SKM-1 treated with dmso at 0.1 percent for 144 hours (cell line): ENCODE results near the gene SPATA6L.
A peak's percentile ranks its signal among the peaks of the same experiment; 100 is the strongest.
"Not testable (repeated sequence)": the region's sequence is repeated elsewhere in the genome, so short reads cannot be mapped to it uniquely, and the experiment has no call there.

Experiments used
- DNase-seq: peaks from one replicate; lab custom pipeline; 2025; ENCODE audit not compliant: unreplicated experiment; lab: John Stamatoyannopoulos, UW

The SPATA6L gene

DNA sequence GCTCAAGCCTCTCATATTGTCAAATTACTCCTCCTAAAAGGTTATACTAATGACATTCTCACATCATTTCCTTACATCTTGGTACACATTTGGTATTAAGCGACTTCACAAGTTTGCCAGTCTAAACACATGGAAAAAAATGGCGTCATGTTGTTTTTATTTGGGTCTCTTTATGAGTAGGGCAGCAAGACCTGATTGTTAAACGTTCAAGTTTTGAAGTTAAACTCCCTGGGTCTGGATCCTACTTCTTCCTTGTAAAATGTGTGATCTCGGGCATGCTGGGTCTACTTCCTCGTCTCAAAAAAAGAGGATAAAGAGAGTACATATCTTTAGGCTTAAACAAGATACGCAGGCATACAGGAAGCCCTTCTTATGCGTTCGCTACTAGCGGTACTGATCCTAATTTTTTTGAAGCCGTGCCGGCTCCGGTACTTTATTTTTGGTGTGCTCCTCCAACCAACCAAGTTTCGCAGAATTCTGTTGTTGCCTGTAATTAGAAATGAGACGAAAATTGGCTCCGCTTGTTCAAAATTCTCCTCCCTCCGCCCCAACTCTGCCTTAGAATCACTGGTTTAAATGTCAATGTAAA lies 12.5 kb upstream of the SPATA6L start:
- DNase-seq: no peak

DNA sequence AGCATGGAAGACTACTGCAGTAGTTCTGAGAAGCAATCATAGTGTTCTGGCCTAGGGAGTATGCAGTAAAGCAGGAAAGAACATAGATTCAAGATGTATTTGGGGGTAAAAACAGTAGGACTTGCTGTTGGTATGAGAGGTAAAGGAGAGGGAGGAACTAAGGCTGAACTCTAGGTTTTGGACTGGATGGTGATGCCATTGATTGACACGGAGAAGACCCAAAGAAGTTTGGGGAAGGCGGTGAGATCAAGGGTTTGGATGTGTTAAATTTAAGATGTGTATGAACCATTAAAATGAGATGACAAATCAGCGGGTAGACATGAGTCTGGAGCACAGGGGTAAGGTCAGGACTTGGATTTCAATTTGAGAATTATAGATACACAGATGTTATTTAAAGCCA lies 11.1 kb upstream of the SPATA6L start:
- DNase-seq: no peak

DNA sequence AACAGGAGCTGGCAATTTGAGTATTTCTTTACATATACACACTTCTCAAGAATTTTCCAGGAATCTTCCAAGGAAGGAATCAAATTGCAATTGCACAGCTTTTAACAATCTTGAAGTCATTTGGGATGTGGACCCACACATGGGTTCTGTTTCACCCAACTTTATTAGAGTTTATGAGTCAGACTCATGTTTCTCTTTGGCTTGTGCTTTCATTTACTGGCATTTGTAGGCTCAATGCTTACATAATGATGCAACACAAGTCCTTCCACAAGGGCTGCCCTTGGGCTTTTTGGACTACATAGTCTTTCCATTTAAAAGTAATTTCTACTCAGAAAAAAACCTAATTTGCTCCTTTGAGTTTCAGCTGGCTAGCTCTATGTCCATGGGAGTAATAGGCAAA lies 8.5 kb upstream of the SPATA6L start:
- DNase-seq: no peak

DNA sequence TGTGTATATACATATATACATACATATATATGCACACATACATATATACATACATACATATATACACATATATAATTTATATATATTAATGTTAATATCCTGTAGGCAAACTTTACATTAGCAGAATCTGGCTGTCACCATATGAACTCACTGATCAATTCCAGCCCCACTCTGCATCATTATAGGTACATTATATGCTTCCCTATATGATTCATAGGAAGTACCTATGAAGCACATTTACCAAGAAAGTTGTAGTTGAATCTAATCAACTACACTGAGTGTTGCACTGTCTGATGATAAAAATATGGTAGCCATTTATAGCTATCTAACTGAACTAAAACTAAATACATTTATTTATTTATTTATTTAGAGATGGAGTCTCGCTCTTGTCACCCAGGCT lies 5.5 kb upstream of the SPATA6L start:
- DNase-seq: no peak

DNA sequence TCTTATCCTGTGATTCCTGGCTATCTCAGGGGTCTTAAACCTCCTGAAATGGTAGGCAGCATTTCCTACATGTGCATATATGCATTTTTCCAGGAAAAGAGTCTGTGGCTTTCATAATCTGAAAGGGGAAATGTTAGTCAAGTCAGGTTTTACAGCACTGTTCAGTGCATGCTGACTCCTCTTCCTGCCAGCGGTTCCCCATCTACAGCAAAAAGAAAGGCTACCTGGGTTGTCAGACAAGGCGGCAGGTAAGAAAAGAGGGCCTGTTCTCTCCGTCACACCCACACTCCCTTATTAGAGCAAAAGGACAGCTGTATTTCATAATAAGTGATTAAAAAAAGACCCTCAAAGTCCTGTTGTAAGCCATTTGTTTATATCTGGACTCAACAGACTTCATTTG lies 4.3 kb upstream of the SPATA6L start:
- DNase-seq: no peak

DNA sequence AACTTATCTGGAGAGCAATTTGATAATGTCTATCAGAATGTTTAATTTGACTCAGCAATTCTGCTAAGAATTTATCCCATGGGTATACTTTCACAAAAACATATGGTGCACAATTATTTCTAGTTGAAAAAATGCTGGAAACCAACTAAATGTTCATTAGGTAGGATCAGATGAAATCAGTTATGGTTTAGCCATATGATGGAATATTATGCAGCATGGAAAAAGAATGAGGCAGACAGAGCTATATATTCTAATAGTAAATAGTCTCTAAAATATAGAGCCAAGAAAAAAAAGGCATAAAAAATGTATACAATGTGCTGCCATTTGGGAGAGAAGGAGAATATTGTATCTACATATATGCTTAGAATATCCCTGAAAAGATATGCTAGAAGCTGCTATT lies 3.6 kb upstream of the SPATA6L start:
- no peak for DNase-seq

DNA sequence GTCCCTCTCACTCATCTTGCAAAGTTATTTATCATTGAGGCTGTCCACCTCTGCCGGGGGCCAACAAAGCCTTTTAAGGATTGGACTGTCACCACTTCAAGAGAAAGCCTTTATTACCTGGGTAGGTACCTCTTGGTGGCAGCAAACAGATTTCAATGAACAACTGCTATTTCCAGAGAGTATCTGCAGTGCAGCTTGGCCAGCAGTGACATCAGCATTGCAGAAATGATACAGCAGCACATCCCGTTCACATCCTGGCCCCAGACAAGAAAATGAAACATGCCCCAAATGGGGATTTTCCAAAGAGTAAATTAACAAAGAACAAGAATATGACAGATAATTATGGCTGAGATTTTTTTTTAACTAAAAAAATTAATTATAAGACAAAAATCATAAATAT lies 2.3 kb upstream of the SPATA6L start:
- no peak for DNase-seq

DNA sequence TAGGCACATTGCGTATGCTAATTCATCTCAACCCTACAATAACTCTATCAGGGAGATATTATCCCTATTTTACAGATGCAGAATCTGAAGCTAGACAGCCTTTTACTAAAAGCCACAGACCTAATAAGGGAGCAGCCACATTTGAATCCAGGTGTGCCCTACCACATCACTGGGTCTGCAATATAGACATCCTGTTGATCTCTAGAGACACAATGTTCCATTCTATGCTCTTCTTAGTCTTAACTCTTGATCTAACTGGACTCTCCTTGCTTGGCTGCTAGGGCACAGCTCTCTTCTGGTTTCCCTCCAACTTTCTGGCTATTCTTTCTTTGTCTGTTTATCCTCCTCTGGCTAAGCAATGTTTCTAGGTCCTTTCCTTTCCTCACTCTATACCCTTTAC lies 1.4 kb upstream of the SPATA6L start:
- DNase-seq: no peak

DNA sequence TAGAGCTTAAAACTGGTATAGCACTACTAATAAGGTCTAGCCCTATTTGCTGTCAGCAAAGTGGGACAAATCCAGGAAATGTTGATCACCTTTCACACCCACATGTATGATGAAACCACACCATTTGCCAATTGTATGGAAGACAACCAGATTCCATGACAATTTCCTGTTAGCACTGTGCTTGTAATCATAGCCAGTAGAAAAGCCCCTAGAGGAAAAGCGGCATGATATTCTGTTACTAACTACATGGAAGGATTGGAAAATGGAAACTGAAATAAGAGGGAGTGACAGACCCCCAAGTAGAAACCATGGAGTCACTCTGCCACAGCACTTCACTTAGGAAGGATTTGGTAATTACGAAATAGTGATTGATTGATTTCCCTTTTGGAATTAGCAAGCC lies 923 bp downstream of the SPATA6L start:
- DNase-seq: no peak

DNA sequence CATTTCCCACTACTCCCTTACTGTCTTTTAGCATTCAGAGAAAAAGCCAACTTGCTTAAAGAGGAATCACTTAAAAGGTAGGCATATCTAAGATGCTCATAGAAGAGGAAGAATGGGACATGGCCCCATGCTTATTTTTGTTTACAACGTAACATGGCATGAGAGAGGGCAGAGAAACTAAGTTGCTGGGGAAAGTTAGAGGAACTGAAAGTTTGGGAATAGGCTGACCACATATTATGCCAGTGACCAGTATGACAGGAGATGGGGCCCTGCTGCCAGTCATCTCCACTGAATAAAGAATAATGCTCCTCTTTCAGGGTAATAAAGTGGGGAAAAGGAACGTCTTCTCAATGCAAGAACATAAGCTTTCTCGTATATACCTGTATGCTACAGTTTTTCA lies 2.3 kb downstream of the SPATA6L start:
- no peak for DNase-seq

DNA sequence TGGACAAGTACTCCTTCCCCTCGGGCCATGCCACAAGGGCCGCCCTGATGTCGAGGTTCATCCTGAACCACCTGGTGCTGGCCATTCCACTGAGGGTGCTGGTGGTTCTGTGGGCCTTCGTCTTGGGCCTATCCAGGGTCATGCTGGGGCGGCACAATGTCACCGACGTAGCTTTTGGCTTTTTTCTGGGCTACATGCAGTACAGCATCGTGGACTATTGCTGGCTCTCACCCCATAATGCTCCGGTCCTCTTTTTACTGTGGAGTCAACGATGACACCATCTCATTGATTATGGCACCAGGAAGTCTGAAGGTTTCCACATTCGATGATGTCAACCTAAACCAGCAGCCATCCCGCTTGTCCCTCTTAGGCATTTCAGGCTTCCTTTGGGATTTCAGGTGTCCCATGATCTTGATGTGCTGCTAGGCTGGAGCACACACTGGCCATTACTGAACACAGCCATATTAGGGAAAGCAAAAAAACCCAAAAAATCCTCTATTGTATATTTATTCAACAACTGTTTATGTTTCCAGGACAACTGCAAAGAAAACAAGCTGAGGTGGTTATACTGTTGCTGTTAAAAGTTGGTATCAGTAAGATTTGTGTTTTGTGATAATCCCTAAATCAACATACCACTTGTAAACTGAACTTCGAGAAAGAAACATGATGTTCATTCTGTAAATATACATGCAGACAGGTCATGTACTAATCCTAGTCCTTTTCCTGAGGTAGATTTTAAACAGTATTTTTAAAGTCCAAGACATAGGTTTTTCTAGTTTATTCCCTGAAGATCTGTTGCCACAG lies 3.1 kb downstream of the SPATA6L start:
- no peak for DNase-seq

DNA sequence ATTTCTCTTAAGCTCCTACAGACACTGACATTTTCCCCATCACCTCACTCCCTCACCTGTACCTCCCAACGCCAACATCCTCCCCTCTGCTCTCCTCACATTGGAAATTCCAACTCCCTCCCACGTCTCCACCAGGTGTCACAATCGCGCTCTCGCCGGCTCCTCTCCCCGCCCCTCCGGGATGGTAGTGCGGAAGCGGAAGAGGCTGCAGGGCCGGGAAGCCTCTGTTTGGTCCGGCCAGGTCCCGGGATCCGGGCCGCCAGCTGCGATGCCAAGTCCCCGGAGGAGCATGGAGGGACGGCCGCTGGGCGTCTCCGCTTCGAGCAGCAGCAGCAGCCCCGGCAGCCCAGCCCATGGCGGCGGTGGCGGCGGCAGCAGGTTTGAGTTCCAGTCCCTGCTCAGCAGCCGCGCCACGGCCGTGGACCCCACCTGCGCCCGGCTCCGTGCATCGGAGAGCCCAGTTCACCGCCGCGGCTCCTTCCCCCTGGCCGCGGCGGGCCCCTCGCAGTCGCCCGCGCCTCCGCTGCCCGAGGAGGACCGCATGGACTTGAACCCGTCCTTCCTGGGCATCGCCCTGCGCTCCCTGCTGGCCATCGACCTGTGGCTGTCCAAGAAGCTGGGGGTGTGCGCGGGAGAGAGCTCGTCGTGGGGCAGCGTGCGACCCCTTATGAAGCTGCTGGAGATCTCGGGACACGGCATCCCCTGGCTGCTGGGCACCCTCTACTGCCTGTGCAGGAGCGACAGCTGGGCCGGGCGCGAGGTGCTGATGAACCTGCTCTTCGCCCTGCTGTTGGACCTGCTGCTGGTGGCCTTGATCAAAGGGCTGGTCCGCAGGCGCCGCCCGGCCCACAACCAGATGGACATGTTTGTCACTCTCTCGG lies 3.9 kb downstream of the SPATA6L start, which contains the start of gene PLPP6:
TSS of gene PLPP6 (plus strand) at position 187 of the 881 bp plus-strand sequence. CDS start at position 269, 82 bp downstream.
- peak; percentile 62 for DNase-seq

DNA sequence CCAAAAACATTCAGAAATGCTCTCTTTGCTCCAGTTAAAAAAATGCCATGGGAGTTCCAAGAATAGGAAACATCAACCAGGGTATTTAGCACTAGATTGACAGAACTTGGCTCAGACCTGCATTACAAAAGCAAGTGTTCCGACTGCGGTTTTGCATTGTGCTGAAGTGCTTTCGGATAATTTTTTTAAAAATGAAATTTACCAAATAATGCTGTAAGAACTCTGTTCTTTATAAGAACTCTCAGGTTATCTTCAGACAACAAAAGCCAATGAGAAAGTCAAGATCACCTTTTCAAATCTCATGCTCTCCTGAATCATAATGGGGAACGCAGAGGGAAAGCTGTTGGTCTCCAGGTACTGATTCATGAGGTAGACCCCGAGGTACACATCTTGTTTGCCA lies 4.7 kb downstream of the SPATA6L start:
- DNase-seq: no peak

DNA sequence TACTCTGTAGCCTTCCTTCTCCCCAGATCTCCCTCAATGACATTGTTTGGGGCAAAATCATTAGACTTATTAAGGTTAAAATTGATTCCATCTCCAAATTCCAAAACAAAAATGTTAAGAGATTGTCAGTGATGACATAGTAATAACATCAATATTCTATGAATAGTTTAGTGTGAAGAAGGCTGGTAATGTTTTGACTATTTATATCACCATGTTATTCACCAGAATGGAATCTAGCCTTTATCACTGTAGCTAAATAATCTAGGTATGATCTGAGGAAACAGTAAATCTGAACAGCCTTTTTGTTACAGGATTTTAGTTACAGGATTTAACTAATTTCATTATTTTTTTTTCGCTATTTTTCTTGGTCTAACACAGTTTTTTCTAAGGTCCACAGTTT lies 5.1 kb downstream of the SPATA6L start:
- no peak for DNase-seq

DNA sequence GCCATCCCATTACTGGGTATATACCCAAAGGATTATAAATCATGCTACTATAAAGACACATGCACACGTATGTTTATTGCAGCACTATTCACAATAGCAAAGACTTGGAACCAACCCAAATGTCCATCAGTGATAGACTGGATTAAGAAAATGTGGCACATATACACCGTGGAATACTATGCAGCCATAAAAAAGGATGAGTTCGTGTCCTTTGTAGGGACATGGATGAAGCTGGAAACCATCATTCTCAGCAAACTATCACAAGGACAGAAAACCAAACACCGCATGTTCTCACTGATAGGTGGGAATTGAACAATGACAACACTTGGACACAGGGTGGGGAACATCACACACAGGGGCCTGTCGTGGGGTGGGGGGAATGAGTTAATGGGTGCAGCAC lies 5.6 kb downstream of the SPATA6L start:
- not testable (repeated sequence) for DNase-seq

DNA sequence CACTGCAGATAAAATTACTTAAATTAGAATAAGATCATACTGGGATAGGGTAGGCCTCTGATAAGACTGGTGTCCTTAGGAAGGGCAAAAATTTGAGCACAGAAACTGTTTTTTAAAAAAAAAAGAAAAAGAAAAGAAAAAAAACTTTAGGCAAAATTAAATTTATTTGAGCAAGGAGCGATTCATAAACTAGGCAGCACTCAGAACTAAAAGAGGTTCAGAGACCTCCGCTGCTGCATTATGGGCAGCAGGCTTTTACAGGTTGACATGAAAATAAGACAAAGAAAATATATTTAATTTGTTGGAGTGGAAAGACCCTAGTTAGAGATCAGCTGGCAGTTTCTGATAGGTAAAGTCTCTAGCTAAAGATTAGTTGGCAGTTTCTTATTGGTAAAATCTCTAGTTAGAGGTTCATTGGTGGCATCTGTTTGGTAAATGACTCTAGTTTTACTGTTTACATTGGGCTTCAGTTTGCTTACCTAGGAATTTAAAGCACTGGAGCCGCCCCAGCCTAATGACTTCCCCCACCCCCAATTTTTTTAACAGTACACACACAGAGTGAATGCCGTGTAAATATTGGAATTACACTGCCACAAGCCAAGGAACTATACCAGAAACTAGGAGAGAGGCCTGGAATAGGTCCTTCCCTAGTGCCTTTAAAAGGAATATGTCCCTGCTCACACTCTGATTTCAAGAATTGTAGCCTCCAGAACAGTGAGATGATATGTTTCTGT lies 8.7 kb downstream of the SPATA6L start:
- DNase-seq: no peak

DNA sequence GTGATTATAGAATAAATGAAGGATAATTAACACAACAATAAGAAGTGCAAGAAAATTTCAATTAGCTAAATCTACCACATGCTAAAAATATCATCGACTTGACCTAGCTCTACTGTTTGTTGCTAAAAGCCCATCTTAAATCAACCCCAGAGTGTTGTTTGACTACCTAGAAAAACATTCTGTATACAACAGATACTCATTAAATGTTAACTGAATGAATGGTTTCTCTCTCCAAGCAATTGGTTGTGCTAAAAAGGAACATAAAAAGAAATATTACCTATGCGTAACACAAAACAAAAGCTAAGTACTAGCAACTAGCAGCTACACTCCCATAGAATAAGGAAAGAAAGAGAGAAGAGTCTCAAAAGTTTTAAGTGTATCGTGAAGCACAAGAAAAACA lies 9.7 kb downstream of the SPATA6L start:
- DNase-seq: no peak

DNA sequence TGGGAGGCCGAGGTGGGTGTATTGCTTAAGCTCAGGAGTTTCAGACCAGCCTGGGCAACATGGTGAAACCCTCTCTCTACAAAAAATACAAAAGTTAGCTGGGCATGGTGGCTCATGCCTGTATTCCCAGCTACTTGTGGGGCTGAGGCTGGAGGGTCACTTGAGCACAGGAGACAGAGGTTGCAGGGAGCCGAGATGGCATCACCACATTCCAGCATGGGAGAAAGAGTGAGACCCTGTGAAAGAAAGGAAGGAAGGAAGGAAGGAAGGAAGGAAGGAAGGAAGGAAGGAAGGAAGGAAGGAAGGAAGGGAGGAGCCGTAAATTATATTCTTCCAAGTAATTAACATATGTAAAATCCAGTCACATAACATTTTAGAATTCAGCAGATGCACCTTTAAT lies 10.1 kb downstream of the SPATA6L start:
- not testable (repeated sequence) for DNase-seq

DNA sequence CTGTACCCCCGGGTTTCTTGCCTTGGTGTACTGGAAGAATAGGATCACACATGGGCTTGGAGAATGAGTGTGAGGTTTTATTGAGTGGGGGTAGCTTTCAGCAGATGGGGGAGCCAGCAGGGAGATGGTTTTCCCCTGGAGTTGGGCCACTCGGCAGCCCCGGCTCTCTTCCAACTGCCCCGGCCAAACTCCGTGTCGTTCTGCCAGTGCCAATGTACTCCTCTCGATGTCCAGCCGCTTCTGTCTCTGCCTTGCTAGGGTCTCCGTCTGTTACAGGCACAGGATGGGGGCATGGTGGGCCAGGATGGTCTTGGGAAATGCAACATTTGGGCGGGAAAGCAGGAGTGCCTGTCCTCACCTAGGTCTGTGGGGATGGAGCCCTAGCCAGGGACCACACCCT lies 11.7 kb downstream of the SPATA6L start:
- no peak for DNase-seq

DNA sequence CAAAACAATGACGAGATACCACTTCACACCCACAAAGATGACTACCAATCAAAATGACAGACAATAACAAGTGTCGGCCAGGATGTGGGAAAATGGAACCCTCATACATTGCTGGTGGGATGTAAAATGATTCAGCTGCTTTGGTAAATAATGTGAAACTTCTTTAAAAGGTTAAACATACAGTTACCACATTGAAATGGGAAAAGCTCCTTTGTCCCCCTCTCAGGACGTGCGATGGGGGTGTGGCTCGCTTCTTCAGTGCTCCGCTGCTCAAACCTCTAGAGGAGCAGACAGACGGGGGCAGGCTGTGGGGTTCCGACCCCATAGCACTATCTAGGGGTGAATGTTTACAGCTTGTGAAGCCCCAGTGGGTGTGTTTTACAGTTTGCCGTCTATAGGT lies 12.2 kb downstream of the SPATA6L start:
- DNase-seq: no peak

DNA sequence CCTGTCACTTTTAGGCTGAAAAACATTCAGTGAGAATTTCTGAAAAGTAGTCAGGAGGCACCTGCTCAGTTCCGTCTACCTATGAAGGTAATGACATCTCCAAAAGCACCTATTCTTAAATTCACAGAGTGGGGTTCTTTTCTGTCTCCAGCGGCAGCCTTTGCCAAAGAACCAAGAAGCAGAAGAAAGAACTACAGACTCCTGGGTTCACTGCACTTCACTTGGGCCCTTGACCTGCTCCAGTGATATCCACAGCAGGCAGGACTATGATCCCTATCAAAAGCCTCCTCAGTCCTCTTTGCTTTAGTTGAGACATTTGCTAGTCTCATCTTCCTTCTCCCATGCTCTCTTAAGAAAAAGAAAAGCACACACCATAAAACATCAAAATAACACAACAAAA lies 23.9 kb downstream of the SPATA6L start:
- DNase-seq: no peak
